ENCODE measurements around the gene GATAD2A. TPM values are rescaled to one million over a fixed set of nuclear protein-coding genes. Genes with fewer than 3 reads are reported as not detected.

GATAD2A gene
- total RNA-seq, 4 donors from 2014 or later: 45.6 to 102 (median 65.7) TPM

GRCh38 chr19:19445288-19445687 is 39.8 kb downstream of the GATAD2A start:
- Histone ChIP-seq H3K27ac (peak overlapping the region; percentile 44 to 59 (median 48)), H3K4me1 (peaks cover 0 to 28% (median 18%) of the 10 kb centered on the region in 4 donors), H3K27me3 (no peaks in the 10 kb centered on the region), H3K4me3 (no peak overlapping the region), H3K9me3 (no peaks in the 10 kb centered on the region), H3K36me3 (no peaks in the 10 kb centered on the region)
- intact Hi-C loops (cut with DNase I; ENCODE audit: low total_unique reads): no loop called here
- no peak for TF ChIP-seq CTCF (IDR thresholded peaks at IDR 0.05)
- TF ChIP-seq EP300 (IDR thresholded peaks at IDR 0.05; ENCODE audit: low read depth): no peak
- no peak for TF ChIP-seq POLR2AphosphoS5 (IDR thresholded peaks at IDR 0.05)
- TF ChIP-seq POLR2A (IDR thresholded peaks at IDR 0.05): no peak
- 0 to 15% methylated on average over 1 of the region's 1 CpG for WGBS, 2 donors (ENCODE audit: low coverage in 1 of 2)
- in situ Hi-C loops (cut with MboI; ENCODE audit: low pct_ligation_motif_present in 1 of 4, low pct_unique_long_range_greater_than_20kb in 1 of 4, low sequenced_read_pairs in 3 of 4): no loop called here
- DNase-seq: no peak

- Histone ChIP-seq H3K4me3 (no peak overlapping the region), H3K27me3 (no peaks in the 10 kb centered on the region), H3K4me1 (peaks cover 0 to 28% (median 18%) of the 10 kb centered on the region in 4 donors), H3K27ac (peak overlapping the region in 1 of 4 donors; percentile 48), H3K9me3 (no peaks in the 10 kb centered on the region), H3K36me3 (no peaks in the 10 kb centered on the region)
- no peak for DNase-seq
- no peak for TF ChIP-seq POLR2A (IDR thresholded peaks at IDR 0.05)
- TF ChIP-seq POLR2AphosphoS5 (IDR thresholded peaks at IDR 0.05): no peak
- no peak for TF ChIP-seq CTCF (IDR thresholded peaks at IDR 0.05)
- intact Hi-C loops (cut with DNase I; ENCODE audit: low total_unique reads) (no loop called here), in situ Hi-C loops (cut with MboI; ENCODE audit: low pct_ligation_motif_present in 1 of 4, low pct_unique_long_range_greater_than_20kb in 1 of 4, low sequenced_read_pairs in 3 of 4) (no loop called here)
- 50 to 76% methylated on average over 1 to 9 of the region's 9 CpGs for WGBS, 2 donors (ENCODE audit: low coverage in 1 of 2)
Measured at GRCh38 chr19:19445911-19446361, 40.5 kb downstream of the GATAD2A start.

DNA sequence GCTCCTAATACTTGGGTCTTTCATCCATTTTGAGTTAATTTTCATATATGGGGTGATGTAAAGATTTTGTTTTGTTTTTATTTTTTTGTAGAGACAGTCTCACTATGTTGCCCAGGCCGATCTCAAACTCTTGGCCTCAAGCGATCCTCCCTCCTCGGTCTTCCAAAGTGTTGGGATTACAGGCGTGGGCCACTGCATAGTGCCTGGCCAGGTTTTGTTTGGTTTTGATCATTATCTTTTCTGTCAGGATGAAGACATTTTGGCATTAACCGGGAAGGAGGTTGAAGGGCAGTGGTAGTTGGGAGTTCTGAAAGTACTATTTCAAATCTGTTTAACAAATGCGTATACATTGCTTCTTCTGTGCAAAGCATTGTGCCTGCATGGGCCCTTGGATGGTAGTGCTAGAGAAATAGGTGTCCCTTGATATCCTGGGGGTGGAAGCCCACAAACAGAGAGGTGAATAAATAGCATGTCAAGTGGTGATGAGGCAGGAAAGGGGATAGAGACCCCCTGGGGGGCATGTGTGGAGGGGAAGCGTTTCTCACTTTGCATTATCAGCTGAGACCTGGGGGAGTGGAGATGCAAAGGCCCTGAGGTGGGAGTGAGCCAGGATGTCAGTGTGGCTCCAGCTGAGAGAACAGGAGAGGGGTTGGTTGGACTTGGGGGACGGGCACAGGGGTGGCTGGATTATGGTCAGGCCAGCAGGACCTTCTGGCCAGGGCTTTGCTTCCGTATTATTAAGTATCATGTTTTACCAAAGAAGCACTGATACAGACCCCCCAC is 41.4 kb downstream of the GATAD2A start:
- WGBS, 2 donors (ENCODE audit: low coverage in 1 of 2): 84 to 92% methylated on average over 6 to 9 of the region's 9 CpGs
- TF ChIP-seq POLR2A (IDR thresholded peaks at IDR 0.05) (no peak), POLR2AphosphoS5 (IDR thresholded peaks at IDR 0.05) (no peak), CTCF (IDR thresholded peaks at IDR 0.05) (no peak), EP300 (IDR thresholded peaks at IDR 0.05; ENCODE audit: low read depth) (no peak)
- Histone ChIP-seq H3K36me3 (no peaks in the 10 kb centered on the region), H3K4me1 (peaks cover 4 to 36% (median 26%) of the 10 kb centered on the region in 4 donors), H3K9me3 (no peaks in the 10 kb centered on the region), H3K27ac (no peak overlapping the region), H3K27me3 (no peaks in the 10 kb centered on the region), H3K4me3 (no peak overlapping the region)
- intact Hi-C loops (cut with DNase I; ENCODE audit: low total_unique reads): no loop called here
- in situ Hi-C loops (cut with MboI; ENCODE audit: low pct_ligation_motif_present in 1 of 4, low pct_unique_long_range_greater_than_20kb in 1 of 4, low sequenced_read_pairs in 3 of 4): no loop called here
- no peak for DNase-seq

DNA sequence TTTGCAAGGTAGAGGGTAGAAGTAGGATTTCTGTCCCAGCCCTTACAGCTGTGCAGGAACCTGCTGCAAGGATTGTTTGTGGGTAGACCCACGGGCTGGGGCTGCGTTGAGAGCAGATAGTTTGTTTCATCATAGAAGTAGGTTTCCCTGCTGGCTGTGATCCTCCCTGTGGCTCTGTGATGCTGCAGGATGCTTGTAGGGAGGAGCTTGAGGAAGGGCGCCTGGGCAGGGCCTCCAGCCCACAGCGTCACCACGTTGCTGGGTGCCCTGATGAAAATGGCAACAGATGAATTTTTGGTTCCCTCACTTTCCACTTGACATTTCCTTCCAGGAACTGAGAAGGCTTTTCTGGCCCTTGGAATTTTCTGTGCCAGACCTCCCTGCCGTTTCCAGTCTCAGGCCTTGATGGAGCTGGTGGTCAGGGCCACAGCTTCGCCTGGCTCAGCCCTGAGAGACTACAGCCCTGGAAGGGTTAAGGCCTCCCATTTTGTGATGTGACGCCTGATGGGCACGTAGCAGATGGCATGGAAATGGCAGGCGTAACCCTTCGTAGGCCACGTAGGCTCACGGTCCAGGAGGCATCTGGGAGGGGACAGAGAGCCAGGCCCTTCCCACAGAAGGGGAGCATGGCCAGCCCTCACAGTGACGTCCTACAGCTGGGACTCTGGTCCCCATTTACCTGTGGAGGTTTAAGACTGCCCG is 42.2 kb downstream of the GATAD2A start:
- Histone ChIP-seq H3K4me1 (peaks cover 8 to 45% (median 34%) of the 10 kb centered on the region in 4 donors), H3K27me3 (no peaks in the 10 kb centered on the region), H3K36me3 (no peaks in the 10 kb centered on the region), H3K4me3 (no peak overlapping the region), H3K27ac (no peak overlapping the region), H3K9me3 (no peaks in the 10 kb centered on the region)
- 67 to 70% methylated on average over 5 to 14 of the region's 15 CpGs for WGBS, 2 donors (ENCODE audit: low coverage in 1 of 2)
- intact Hi-C loops (cut with DNase I; ENCODE audit: low total_unique reads): no loop called here
- in situ Hi-C loops (cut with MboI; ENCODE audit: low pct_ligation_motif_present in 1 of 4, low pct_unique_long_range_greater_than_20kb in 1 of 4, low sequenced_read_pairs in 3 of 4): no loop called here
- TF ChIP-seq CTCF (IDR thresholded peaks at IDR 0.05): no peak
- TF ChIP-seq POLR2AphosphoS5 (IDR thresholded peaks at IDR 0.05): no peak
- no peak for TF ChIP-seq EP300 (IDR thresholded peaks at IDR 0.05; ENCODE audit: low read depth)
- TF ChIP-seq POLR2A (IDR thresholded peaks at IDR 0.05): no peak
- no peak for DNase-seq

All from transverse colon (tissue), 4 donors.